Measurements from ENCODE around the gene CCDC30.

GRCh38 chr1:42680055-42680454 is 217.0 kb downstream of the CCDC30 start:
- no peak for TF ChIP-seq GATA2 (IDR thresholded peaks at IDR 0.05; ENCODE audit: low read depth, low read length)
- no peak for TF ChIP-seq GATA3 (IDR thresholded peaks at IDR 0.05; ENCODE audit: low read depth, low read length)

Measured in SH-SY5Y (cell line).